ENCODE data around the gene GNG2.

Gene GNG2

DNA sequence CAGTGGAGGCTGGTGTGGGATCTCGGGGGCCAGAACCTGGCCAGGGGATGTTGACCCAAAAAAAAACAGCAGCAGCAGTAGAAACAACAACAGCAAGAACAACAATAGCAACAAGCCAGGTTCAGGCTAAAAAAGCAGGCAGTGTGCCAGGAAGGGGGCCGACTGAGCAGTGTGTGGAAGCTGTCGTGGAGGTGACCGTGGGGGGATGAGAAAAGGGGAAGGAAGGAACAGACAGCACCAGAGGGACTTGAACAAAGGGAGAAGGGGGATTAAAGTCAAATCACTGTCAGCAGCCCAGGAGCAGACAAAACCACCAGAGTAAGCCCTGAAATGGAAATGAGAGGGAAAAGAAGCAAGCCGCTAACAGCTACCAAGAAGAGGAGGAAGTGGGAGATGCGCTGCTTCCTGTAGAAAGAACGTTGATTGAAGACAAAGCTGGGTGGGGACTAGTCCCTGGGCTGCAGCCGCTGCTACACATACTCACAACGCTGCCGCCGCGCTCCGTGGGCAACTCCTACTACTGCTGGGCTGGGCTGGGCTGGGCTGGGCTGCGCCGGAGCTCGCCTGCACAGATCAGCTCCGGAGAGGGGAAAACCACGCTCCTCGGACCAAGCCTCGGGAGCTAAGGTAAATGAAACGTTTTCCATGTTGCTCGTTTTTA lies at the start of gene GNG2:
GNG2 (plus strand) TSS at position 449 of the 661 bp plus-strand sequence. CDS start 90,067 bp downstream, outside the sequence.
- no peaks in the 10 kb centered on the region for H3K27me3 ChIP-seq (ENCODE audit: insufficient read depth, insufficient read length)
- no peaks in the 10 kb centered on the region for H3K9me3 ChIP-seq (ENCODE audit: insufficient read depth, low read length)
- no peak for DNase-seq (ENCODE audit: low read depth, low spot score)
- TF ChIP-seq ZNF274 (IDR thresholded peaks at IDR 0.05; ENCODE audit: low read depth, low read length) (no peak), YY1 (IDR thresholded peaks at IDR 0.05; ENCODE audit: insufficient read depth, insufficient read length) (no peak), SUZ12 (IDR thresholded peaks at IDR 0.05; ENCODE audit: extremely low read depth, insufficient read depth, insufficient read length) (no peak)
- peak within 1 kb of the TSS; percentile 72 for H3K9ac ChIP-seq (ENCODE audit: insufficient read length, low read depth)
- H3K36me3 ChIP-seq (ENCODE audit: insufficient read depth, insufficient read length, low read length): no peaks in the 10 kb centered on the region
- H3K4me1 ChIP-seq (ENCODE audit: insufficient read depth, insufficient read length): no peaks in the 10 kb centered on the region
- peak within 1 kb of the TSS; percentile 48 for H3K4me3 ChIP-seq (ENCODE audit: insufficient read length, low read depth)

GRCh38 chr14:51811706-51812105 lies 48.7 kb upstream of the GNG2 start:
- Histone ChIP-seq H3K27me3 (ENCODE audit: insufficient read depth, insufficient read length) (no peaks in the 10 kb centered on the region), H3K9me3 (ENCODE audit: insufficient read depth, low read length) (no peaks in the 10 kb centered on the region), H3K36me3 (ENCODE audit: insufficient read depth, insufficient read length, low read length) (no peaks in the 10 kb centered on the region), H3K4me1 (ENCODE audit: insufficient read depth, insufficient read length) (no peaks in the 10 kb centered on the region), H3K9ac (ENCODE audit: insufficient read length, low read depth) (no peak overlapping the region), H3K4me3 (ENCODE audit: insufficient read length, low read depth) (no peak overlapping the region)
- TF ChIP-seq SUZ12 (IDR thresholded peaks at IDR 0.05; ENCODE audit: extremely low read depth, insufficient read depth, insufficient read length): no peak
- no peak for TF ChIP-seq YY1 (IDR thresholded peaks at IDR 0.05; ENCODE audit: insufficient read depth, insufficient read length)
- no peak for TF ChIP-seq ZNF274 (IDR thresholded peaks at IDR 0.05; ENCODE audit: low read depth, low read length)
- no peak for DNase-seq (ENCODE audit: low read depth, low spot score)

DNA sequence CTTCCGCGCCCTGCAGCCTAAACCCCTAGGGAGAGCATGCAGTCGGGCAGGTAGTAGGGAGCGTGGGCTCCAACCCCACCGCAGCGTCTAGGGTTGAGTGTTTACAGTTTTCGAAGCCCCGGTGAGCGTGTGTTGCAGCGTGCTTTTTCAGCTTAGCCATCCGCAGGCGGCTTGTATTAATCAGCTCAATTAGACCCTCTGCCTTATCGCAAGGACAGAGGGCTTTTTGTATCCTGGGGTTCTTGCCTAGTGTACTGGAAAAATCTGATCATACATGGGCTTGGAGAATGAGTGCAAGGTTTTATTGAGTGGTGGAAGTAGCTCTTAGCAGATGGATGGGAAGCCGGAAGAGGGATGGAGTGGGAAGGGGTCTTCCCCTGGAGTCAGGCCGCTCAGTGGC lies 44.4 kb upstream of the GNG2 start:
- no peak for DNase-seq (ENCODE audit: low read depth, low spot score)
- Histone ChIP-seq H3K9me3 (ENCODE audit: insufficient read depth, low read length) (no peaks in the 10 kb centered on the region), H3K4me3 (ENCODE audit: insufficient read length, low read depth) (no peak overlapping the region), H3K9ac (ENCODE audit: insufficient read length, low read depth) (no peak overlapping the region), H3K4me1 (ENCODE audit: insufficient read depth, insufficient read length) (no peaks in the 10 kb centered on the region), H3K27me3 (ENCODE audit: insufficient read depth, insufficient read length) (no peaks in the 10 kb centered on the region), H3K36me3 (ENCODE audit: insufficient read depth, insufficient read length, low read length) (no peaks in the 10 kb centered on the region)
- TF ChIP-seq YY1 (IDR thresholded peaks at IDR 0.05; ENCODE audit: insufficient read depth, insufficient read length): no peak
- no peak for TF ChIP-seq ZNF274 (IDR thresholded peaks at IDR 0.05; ENCODE audit: low read depth, low read length)
- no peak for TF ChIP-seq SUZ12 (IDR thresholded peaks at IDR 0.05; ENCODE audit: extremely low read depth, insufficient read depth, insufficient read length)

DNA sequence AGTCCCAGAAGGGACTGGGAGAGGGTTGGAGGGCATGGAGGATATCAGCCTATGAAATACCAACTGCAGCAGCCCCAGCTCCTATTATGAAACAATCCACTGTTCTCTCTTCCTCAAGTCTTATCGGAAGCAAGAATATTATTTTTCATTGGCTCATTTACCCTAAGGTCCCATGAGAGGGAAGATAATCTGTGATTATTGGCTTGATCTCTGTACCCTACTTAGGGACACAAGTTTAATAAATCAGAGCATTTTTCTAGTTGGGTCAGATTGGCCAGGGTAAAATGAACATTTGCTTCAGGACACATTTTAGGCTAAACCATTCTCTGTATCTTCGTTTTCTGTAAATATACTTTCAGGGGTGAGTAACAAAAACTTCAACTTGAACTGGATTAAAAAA lies 43.1 kb upstream of the GNG2 start:
- Histone ChIP-seq H3K27me3 (ENCODE audit: insufficient read depth, insufficient read length) (no peaks in the 10 kb centered on the region), H3K9ac (ENCODE audit: insufficient read length, low read depth) (no peak overlapping the region), H3K9me3 (ENCODE audit: insufficient read depth, low read length) (no peaks in the 10 kb centered on the region), H3K36me3 (ENCODE audit: insufficient read depth, insufficient read length, low read length) (no peaks in the 10 kb centered on the region), H3K4me3 (ENCODE audit: insufficient read length, low read depth) (no peak overlapping the region), H3K4me1 (ENCODE audit: insufficient read depth, insufficient read length) (no peaks in the 10 kb centered on the region)
- no peak for DNase-seq (ENCODE audit: low read depth, low spot score)
- TF ChIP-seq SUZ12 (IDR thresholded peaks at IDR 0.05; ENCODE audit: extremely low read depth, insufficient read depth, insufficient read length): no peak
- TF ChIP-seq YY1 (IDR thresholded peaks at IDR 0.05; ENCODE audit: insufficient read depth, insufficient read length): no peak
- no peak for TF ChIP-seq ZNF274 (IDR thresholded peaks at IDR 0.05; ENCODE audit: low read depth, low read length)

GRCh38 chr14:51818748-51819380 lies 41.5 kb upstream of the GNG2 start:
- H3K36me3 ChIP-seq (ENCODE audit: insufficient read depth, insufficient read length, low read length): no peaks in the 10 kb centered on the region
- no peaks in the 10 kb centered on the region for H3K9me3 ChIP-seq (ENCODE audit: insufficient read depth, low read length)
- no peak for DNase-seq (ENCODE audit: low read depth, low spot score)
- no peak overlapping the region for H3K4me3 ChIP-seq (ENCODE audit: insufficient read length, low read depth)
- H3K4me1 ChIP-seq (ENCODE audit: insufficient read depth, insufficient read length): no peaks in the 10 kb centered on the region
- H3K27me3 ChIP-seq (ENCODE audit: insufficient read depth, insufficient read length): no peaks in the 10 kb centered on the region
- TF ChIP-seq YY1 (IDR thresholded peaks at IDR 0.05; ENCODE audit: insufficient read depth, insufficient read length) (no peak), SUZ12 (IDR thresholded peaks at IDR 0.05; ENCODE audit: extremely low read depth, insufficient read depth, insufficient read length) (no peak), ZNF274 (IDR thresholded peaks at IDR 0.05; ENCODE audit: low read depth, low read length) (no peak)
- no peak overlapping the region for H3K9ac ChIP-seq (ENCODE audit: insufficient read length, low read depth)

DNA sequence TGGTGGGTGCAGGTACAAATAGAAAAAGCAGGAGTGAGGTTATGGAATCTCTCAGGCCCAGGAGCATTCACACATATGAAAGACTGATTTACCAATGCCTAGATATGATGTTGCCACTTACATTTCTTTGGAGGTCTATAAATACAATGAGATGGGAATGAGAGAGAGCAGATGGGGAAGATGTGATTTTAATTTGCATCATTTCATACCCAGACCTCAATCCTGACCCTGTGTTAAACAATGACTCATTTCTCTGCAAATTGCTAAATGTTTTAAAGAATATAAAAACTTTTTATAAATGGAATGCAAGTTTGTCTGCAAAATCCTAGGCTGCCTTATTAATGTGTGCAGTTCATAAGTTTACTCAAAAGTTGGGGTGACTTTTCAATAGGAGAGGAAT lies 38.6 kb upstream of the GNG2 start:
- Histone ChIP-seq H3K4me3 (ENCODE audit: insufficient read length, low read depth) (no peak overlapping the region), H3K27me3 (ENCODE audit: insufficient read depth, insufficient read length) (no peaks in the 10 kb centered on the region), H3K4me1 (ENCODE audit: insufficient read depth, insufficient read length) (no peaks in the 10 kb centered on the region), H3K36me3 (ENCODE audit: insufficient read depth, insufficient read length, low read length) (no peaks in the 10 kb centered on the region), H3K9me3 (ENCODE audit: insufficient read depth, low read length) (no peaks in the 10 kb centered on the region), H3K9ac (ENCODE audit: insufficient read length, low read depth) (no peak overlapping the region)
- TF ChIP-seq SUZ12 (IDR thresholded peaks at IDR 0.05; ENCODE audit: extremely low read depth, insufficient read depth, insufficient read length) (no peak), ZNF274 (IDR thresholded peaks at IDR 0.05; ENCODE audit: low read depth, low read length) (no peak), YY1 (IDR thresholded peaks at IDR 0.05; ENCODE audit: insufficient read depth, insufficient read length) (no peak)
- DNase-seq (ENCODE audit: low read depth, low spot score): no peak

DNA sequence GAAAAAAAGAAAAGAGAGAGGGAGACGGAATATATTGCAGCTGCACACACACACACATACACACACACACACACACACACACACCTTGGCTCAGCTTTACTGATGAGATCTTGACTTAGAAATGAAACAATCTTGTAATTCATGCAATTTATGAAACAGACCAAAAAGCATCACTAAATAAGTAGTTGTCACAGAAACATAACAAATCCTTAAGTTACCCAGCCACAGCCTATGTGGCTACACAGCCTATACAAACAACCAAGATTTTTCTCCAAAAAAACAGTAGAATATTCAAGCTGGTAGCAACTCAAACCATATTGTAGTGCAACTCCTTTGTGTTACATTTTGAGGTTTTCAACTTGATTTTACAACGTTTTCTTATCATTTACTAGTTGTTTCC lies 37.9 kb upstream of the GNG2 start:
- Histone ChIP-seq H3K36me3 (ENCODE audit: insufficient read depth, insufficient read length, low read length) (no peaks in the 10 kb centered on the region), H3K9ac (ENCODE audit: insufficient read length, low read depth) (no peak overlapping the region), H3K4me1 (ENCODE audit: insufficient read depth, insufficient read length) (no peaks in the 10 kb centered on the region), H3K4me3 (ENCODE audit: insufficient read length, low read depth) (no peak overlapping the region), H3K27me3 (ENCODE audit: insufficient read depth, insufficient read length) (no peaks in the 10 kb centered on the region), H3K9me3 (ENCODE audit: insufficient read depth, low read length) (no peaks in the 10 kb centered on the region)
- no peak for DNase-seq (ENCODE audit: low read depth, low spot score)
- TF ChIP-seq ZNF274 (IDR thresholded peaks at IDR 0.05; ENCODE audit: low read depth, low read length) (no peak), YY1 (IDR thresholded peaks at IDR 0.05; ENCODE audit: insufficient read depth, insufficient read length) (no peak), SUZ12 (IDR thresholded peaks at IDR 0.05; ENCODE audit: extremely low read depth, insufficient read depth, insufficient read length) (no peak)
